T47D (cell line): Measurements from ENCODE around the gene GOLIM4.

Experiments
- DNase-seq, 2 experiments: peaks; one replicate each; pipeline versions ENCODE4 v3.0.0 to v3.0.0-alpha.2; 2011 to 2012; ENCODE audit warnings: low read depth in 1 of 2, low spot score in 1 of 2
- JUND ChIP-seq: IDR thresholded peaks from 2 replicates; pipeline ENCODE4 v1.6.1; 2012; ENCODE audit warnings: low read depth
- in situ Hi-C: cut with HindIII; loops from 2 replicates; pipeline ENCODE4 v1.10.0; 2016; ENCODE audit warnings: low sequenced_read_pairs, low pct_unique_long_range_greater_than_20kb

The GOLIM4 gene

GRCh38 chr3:168093229-168093628 lies 2.5 kb downstream of the GOLIM4 start:
- TF ChIP-seq JUND: no peak
- DNase-seq: no peak
- in situ Hi-C loops: no loop called here

- no peak for TF ChIP-seq JUND
- in situ Hi-C loops: no loop called here
- no peak for DNase-seq
Measured at GRCh38 chr3:168091941-168092340, 3.8 kb downstream of the GOLIM4 start.

GRCh38 chr3:168091302-168091858 lies 4.3 kb downstream of the GOLIM4 start:
- no peak for DNase-seq
- in situ Hi-C loops: no loop called here
- no peak for TF ChIP-seq JUND

GRCh38 chr3:168090306-168091085 lies 5.2 kb downstream of the GOLIM4 start:
- DNase-seq: no peak
- in situ Hi-C loops: no loop called here
- TF ChIP-seq JUND: no peak

GRCh38 chr3:168089179-168089771 lies 6.4 kb downstream of the GOLIM4 start:
- no peak for TF ChIP-seq JUND
- DNase-seq: no peak
- in situ Hi-C loops: no loop called here

GRCh38 chr3:168088106-168088720 lies 7.5 kb downstream of the GOLIM4 start:
- in situ Hi-C loops: no loop called here
- DNase-seq: peak in 1 of 2 experiments; percentile 36
- no peak for TF ChIP-seq JUND

GRCh38 chr3:168087539-168087938 lies 8.2 kb downstream of the GOLIM4 start:
- in situ Hi-C loops: no loop called here
- no peak for DNase-seq
- no peak for TF ChIP-seq JUND

GRCh38 chr3:168086541-168087260 lies 9.0 kb downstream of the GOLIM4 start:
- TF ChIP-seq JUND: no peak
- in situ Hi-C loops: no loop called here
- DNase-seq: no peak

- no peak for DNase-seq
- in situ Hi-C loops: no loop called here
- TF ChIP-seq JUND: no peak
Measured at GRCh38 chr3:168085491-168086119, 10.1 kb downstream of the GOLIM4 start.

GRCh38 chr3:168083906-168084305 lies 11.8 kb downstream of the GOLIM4 start:
- in situ Hi-C loops: no loop called here
- DNase-seq: no peak
- no peak for TF ChIP-seq JUND

- in situ Hi-C loops: no loop called here
- no peak for DNase-seq
- no peak for TF ChIP-seq JUND
Measured at GRCh38 chr3:168081856-168082255, 13.9 kb downstream of the GOLIM4 start.

GRCh38 chr3:168081171-168081771 lies 14.5 kb downstream of the GOLIM4 start:
- in situ Hi-C loops: no loop called here
- no peak for DNase-seq
- TF ChIP-seq JUND: no peak
